Activated T-cell treated with anti-CD3 and anti-CD28 coated beads for 48 hours (primary cell): ENCODE results near the gene DBR1.

ENCODE experiments used
- DNase-seq: peaks from one replicate; pipeline ENCODE4 v3.0.0-alpha.2; 2020; ENCODE audit warnings: low read depth

The DBR1 gene

GRCh38 chr3:138118612-138119422, 55.9 kb downstream of the DBR1 start:
- DNase-seq = peak; percentile 47

- DNase-seq = peak; percentile 39
These were observed 59.4 kb downstream of the DBR1 start, which contains the start of gene DZIP1L for GRCh38 chr3:138114988-138115971. DZIP1L (minus strand) TSS chr3:138115608; CDS start chr3:138103971, 11,637 bp downstream.

GRCh38 chr3:138114431-138114918, 60.2 kb downstream of the DBR1 start:
- no peak for DNase-seq

GRCh38 chr3:138113326-138113725, 61.4 kb downstream of the DBR1 start:
- no peak for DNase-seq

GRCh38 chr3:138112362-138112761, 62.4 kb downstream of the DBR1 start:
- DNase-seq = no peak
